Measurements from ENCODE around the gene DPYSL4.

DPYSL4 gene

GRCh38 chr10:132186488-132187429, at the start of gene DPYSL4:
Gene DPYSL4 (plus strand): TSS chr10:132186948. CDS start chr10:132187064, 116 bp downstream.
- no peak for DNase-seq

DNA sequence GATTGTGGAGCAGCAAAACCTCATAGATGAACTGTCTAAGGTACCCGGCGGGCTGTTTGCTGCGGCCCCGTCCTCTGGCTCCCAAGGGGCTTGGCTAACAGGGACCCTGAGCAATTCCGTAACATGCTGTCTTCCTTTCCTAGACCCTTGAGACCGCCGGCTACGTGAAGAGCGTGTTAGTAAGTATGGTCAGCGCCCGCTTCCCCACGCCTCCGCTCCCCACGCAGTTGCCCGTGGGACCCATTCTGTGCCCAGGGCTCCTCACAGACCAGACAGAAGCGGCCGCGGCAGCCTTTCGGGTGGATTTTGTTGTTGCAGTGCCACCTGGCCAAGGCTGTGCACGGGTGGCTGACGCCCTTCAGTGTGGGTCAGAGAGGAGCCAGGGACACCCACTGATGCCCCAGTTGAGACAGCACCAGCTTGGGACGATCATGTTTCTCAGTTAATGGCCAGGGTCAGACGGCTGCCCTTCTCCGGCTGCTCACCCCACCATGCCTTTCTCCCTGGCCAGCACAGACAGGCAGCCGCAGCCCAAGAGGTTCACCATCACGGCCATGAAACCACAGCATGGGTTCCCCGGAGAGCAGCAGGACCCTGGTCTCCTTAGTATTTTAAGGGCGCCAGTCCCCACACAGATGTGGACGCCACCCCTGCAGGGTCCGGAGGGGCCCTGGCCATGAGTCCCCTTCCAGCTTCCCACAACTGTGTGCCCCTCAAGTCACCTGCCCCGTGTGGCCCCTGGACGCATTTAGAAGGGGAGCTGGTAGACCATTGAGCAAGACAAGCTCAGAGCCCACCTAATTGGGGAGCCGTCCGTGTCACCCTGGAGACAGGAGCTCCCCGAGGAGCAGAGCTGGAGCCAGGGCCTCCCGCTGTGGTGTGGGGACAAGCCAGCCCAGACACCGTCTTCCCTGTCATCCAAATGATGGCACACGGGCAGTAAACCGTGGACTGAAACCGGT, 49.4 kb upstream of the DPYSL4 start:
- peak; percentile 25 for DNase-seq

DNA sequence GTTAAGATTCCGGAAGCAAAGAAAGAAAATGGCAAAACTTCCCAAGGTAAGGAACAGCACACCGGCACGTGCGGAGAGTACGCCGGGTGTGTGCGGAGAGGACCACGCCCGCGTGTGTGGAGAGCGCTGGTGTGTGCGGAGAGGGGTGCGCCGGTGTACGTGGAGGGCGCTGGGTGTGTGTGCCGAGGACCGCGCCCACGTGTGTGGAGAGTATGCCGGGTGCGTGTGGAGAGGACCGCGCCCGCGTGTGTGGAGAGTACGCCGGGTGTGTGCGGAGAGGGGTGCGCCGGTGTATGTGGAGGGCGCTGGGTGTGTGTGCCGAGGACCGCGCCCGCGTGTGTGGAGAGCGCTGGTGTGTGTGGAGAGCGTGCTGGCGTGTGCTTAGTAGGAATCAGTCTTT, 48.6 kb upstream of the DPYSL4 start:
- no peak for DNase-seq

GRCh38 chr10:132138596-132138995, 48.2 kb upstream of the DPYSL4 start:
- DNase-seq: no peak

DNA sequence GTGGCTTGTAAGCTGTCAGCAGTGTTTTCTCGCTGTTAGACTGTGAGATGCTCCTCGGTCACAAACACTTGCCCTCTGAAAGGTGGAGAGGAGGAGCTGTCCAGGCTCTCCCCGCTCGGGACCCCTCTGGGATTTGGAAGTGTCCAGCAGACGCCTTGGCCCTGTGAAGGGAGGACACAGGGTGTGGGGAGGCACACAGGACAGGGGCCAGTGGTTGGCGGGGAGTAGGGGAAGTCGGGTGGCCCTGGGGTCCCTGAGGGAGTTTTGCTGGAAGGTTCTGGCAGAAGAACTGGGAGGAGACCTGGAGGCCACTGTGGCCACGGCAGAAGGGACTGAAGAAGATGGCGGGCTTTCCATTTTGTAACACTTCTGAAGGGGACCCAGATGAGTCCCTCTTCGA, 47.2 kb upstream of the DPYSL4 start:
- peak; percentile 16 for DNase-seq

DNA sequence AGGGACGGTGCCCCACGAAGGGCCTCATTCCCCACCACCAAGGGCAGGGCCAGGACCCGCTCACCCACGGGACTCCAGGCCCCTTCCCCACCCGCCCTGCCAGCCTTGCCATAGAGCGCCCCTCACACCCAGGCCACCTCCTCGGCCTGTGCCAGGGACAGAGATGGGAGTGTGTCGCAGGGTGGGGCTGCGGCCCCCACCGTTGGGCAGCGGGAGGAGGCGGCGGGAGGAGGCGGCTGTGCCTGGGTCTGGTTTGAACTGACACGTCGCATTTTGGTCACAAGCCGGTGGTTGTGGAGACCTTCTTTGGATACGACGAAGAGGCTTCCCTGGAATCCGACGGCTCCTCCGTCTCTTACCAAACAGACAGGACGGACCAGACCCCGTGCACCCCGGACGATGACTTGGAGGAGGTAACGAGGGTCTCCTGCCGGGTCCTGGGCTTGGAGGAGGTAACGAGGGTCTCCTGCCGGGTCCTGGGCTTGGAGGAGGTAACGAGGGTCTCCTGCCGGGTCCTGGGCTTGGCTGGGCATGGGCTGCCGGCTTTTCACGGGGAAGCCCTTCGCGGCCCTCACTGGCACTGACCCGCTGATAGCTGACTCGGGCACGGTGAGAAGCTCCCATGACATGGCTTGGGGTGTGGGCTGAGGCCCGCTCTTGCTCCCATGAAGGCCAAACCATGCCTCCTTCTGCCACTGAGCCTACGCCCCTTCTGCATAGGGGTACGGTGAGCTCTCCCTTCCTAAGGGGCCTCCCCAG, 46.4 kb upstream of the DPYSL4 start:
- peak; percentile 24 for DNase-seq

DNA sequence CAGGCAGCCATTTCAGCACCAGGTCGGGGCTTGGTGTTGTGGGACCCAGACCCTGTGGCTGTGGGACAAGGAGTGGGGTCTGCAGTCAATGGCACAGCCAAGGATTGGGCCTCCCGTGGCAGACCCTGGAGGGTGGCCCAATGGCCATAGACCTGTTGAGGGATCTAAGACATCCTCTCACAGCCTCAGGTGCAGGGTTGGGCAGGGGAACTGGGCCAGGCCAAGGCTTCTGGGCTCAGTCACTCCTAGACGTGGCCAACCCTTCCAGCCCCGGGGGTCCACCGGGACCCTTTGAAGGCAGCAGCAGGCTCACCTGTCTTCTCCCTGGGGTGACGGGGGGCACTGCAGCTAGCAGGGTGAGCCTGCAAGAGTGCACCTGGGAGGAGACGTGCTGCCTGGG, 45.7 kb upstream of the DPYSL4 start:
- peak; percentile 21 for DNase-seq

DNA sequence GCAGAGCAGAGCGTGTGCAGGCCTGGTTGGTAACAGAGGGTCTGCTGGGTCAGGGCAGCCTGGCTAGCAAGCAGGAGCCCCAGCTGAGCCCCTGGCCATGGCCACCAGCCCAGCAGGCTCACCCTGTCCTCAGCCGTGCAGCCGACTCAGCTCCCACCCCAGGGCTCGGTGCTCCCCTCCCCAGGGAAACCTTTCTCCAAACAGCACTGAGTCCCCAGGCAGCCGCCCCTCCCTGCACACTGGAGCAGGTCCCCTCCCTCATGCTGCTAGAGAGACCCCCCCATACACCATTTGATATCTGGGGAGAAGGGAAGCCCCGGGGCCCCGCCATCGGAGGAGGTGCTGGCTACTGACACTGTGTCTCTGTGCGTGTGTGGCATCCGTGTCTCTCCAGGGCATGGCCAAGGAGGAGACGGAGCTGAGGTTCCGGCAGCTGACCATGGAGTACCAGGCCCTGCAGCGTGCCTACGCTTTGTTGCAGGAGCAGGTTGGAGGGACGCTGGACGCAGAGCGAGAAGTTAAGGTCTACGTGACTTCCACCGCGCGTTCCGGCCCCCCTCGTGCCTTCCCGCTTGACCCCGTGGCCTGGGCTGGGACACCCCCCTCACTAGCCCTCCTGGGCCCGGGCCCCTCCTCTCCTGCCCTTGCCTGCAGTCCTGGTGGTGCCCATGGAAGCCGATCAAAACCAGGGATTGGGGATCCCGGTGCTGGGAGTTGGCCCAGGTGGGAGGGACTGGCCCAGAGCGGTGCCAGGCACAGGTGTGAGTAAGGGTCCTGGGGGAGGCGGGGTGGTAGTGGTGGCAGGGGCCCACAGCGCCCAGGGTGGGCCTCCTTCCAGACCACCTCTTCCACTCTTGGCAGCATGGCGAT, 45.0 kb upstream of the DPYSL4 start:
- peak; percentile 27 for DNase-seq

- DNase-seq: peak; percentile 69
Observed at GRCh38 chr10:132142396-132143161, 44.2 kb upstream of the DPYSL4 start.

GRCh38 chr10:132143162-132143561, 43.6 kb upstream of the DPYSL4 start:
- no peak for DNase-seq

GRCh38 chr10:132144086-132144485, 42.7 kb upstream of the DPYSL4 start:
- peak; percentile 28 for DNase-seq

GRCh38 chr10:132145002-132145401, 41.7 kb upstream of the DPYSL4 start:
- DNase-seq: no peak

DNA sequence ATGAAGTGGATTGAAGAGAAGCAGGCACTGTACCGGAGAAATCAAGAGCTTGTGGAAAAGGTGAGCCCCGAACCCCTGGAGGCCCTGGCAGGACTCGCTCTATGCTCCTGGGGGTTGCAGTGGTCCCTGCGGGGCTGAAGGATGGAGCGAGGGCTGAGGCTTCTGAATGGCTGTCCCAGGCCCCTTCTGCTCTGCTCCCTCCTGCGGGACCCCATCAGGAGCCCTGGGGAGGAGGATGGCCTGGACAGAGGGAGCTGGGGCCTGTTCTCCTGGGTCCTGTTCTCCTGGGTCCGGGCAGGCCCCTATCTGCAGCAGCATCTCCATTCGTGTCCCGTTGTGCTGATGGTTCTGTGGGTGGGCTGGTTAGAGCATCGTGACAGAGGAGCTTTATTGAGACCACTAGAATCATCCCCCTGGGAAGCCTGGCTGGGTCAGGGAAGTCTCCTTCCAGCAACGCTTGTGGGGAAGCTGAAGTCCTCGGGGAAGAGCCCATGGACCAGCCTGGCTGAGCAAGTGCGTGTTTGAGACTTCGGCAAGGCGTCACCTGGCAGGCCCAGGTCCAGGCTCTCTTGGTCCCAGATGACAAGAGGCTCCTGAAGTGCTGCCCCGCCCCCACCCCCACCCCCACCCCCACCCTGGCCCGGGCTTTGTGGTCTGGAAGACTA, 41.1 kb upstream of the DPYSL4 start:
- DNase-seq: peak; percentile 24

DNA sequence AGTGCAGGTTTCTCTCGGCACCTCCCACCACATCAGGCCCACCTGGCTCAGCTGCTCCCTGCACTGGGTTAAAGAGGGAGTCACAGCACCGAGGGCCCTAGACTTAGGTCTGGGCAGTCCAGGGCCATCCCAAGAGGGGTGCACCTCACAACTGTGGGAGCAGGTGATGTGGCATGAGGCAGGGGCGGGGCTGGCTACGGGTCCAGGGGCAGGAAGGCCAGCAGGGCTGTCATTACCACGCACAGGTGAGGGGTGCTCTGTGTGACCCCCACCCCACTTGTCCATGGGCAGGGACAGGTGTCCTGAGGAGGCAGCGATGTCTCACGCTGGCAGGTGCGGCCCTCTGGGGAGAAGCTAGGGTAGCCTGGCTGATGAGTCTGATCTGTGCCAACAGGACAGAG, 40.5 kb upstream of the DPYSL4 start:
- peak; percentile 17 for DNase-seq

GRCh38 chr10:132146941-132147915, 39.5 kb upstream of the DPYSL4 start:
- DNase-seq: peak; percentile 26

DNA sequence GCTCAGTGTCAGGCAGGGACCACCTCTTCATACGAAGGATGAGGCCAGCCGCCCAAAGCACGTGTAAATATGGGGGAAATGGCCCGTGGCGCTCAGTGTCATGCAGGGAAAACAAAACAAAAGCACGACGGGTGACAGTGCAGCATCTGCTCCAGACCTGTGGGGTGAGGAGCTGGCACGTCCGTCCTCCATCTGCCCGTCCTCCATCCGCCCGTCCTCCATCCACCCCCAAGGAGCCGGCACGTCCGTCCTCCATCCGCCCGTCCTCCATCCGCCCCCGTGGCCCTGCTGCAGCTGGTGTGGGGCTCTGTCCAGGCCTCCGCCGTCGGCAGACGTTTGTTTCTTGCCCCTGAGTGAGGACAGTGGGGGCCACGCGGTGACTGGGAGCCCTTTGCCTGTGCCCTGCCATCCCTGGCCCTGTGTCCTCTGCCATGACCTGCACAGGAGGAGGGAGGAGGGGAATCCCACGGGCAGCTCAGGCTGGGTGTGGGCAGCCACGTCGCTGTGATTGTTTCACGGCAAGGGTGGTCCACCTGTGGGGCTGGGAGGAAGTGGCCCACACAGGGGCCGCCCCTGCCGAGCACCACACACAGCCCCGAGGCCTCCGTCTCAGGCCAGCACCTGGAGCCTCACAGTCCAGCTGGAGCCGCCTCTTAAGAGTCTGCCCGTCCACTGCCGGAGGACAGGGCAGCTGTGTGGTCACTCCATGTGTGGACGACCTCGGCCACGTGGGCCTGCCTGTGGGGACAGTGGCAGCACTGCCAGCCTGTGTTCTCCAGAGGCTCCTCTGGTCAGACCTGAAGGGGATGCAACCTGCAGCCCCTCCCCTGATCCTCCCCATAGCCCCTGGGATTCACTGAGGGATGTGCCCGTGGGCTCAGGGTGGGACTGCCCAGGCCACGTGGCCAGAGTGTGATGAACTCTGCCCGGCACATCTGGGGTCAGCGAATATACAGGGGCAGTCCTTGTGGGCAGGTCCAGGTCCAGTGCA, 38.2 kb upstream of the DPYSL4 start:
- peak; percentile 27 for DNase-seq

DNA sequence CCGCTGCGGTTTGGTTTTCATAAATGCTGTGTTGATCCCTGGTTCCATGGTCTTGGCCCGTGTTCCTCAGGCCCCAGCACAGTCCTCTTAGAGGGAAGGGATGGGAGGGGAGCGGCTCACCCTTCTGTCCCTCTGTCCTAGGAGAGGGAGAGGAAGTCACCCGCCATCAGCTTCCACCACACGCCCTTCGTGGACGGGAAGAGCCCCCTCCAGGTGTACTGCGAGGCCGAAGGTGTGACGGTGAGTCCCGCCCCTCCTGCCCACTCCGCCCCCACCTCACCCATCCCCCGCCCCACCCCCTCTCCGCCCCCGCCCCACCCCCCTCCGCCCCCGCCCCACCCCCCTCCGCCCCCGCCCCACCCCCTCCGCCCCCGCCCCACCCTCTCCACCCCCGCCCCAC, 37.5 kb upstream of the DPYSL4 start:
- DNase-seq: no peak

DNA sequence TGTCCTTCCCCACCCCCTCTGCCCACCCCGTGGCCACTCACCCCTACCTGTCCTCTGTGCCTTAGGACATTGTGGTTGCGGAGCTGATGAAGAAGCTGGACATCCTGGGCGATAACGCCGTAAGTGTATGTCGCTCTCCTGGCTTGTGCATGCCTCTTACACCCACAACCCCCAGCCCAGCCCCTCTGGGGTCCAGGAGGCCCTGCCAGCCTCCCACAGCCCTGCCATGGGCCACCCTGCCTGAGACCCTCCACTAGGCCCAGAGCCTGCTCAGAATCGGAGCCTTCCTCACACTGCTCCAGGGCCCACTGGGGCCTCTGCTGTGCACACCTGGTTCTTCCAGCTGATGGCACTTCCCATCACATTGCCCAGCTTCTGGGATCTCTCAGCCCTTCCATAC, 36.8 kb upstream of the DPYSL4 start:
- DNase-seq: peak; percentile 24
